K562 (cell line): Measurements from ENCODE around the gene JADE3. TPM values are rescaled to one million over a fixed set of nuclear protein-coding genes. Genes with fewer than 3 reads are reported as not detected.

ENCODE experiments used
- ATAC-seq: fragments of 200-7000 bp; cut with Tn5 transposase; 3 replicates; pipeline ENCODE4 v1.9.1; 2020; ENCODE audit warnings: moderate library complexity
- BruUV-seq: library from RNA; stranded (reverse); fragments of 400-500 nt; replicated peaks from 2 replicates; lab custom pipeline; 2021; lab: Mats Ljungman, UMichigan
- CTCF ChIA-PET: fragments of 300-600 bp; formaldehyde crosslinking; extraction: SDS; loops from one replicate; lab custom pipeline; 2021; ENCODE audit warnings: low intra/inter-chr PET ratio; lab: Yijun Ruan, JAX
- POLR2A ChIA-PET: fragments of 300-600, 350-650 bp; sonication (Branson Sonifier 250); formaldehyde crosslinking; extraction: SDS; loops from one replicate; lab custom pipeline; 2021; ENCODE audit warnings: antibody characterized with exemption, inconsistent platforms; lab: Yijun Ruan, JAX
- DNase-seq, 4 experiments: peaks; one replicate each; pipeline versions ENCODE4 v3.0.0 to v3.0.0-alpha.2; 2011 to 2018; ENCODE audit warnings: low spot score in 3 of 4, mixed read lengths in 3 of 4; ENCODE audit errors: extremely low read depth in 1 of 4
- FAIRE-seq: peaks from 2 replicates; lab custom pipeline; 2011; peaks lifted over from hg19 to GRCh38; lab: Jason Lieb, UNC
- H2AFZ ChIP-seq: 2 replicates; pipeline ENCODE4 v1.6.0; 2011; ENCODE audit warnings: low read depth, low read length, control low read depth, inconsistent platforms
- H3K27ac ChIP-seq: fragments of 200-600 bp; 3 replicates; pipeline ENCODE4 v1.8.0; 2011; ENCODE audit warnings: low read depth, mild to moderate bottlenecking, control low read depth, inconsistent platforms, low read length, moderate library complexity, mixed read lengths; ENCODE audit errors: extremely low read depth
- H3K27me3 ChIP-seq, 2 experiments: fragments of 300-600 bp in 1 of 2; 2 replicates in 1 of 2; 3 replicates in 1 of 2; pipeline versions ENCODE4 v1.6.0 to v1.8.0; 2011; ENCODE audit warnings: inconsistent platforms in 2 of 2, low read length in 2 of 2, mild to moderate bottlenecking in 1 of 2, mixed read lengths in 1 of 2, moderate library complexity in 1 of 2; ENCODE audit not compliant: control insufficient read depth in 2 of 2, insufficient read depth in 2 of 2
- H3K36me3 ChIP-seq: fragments of 300-600 bp; 3 replicates; pipeline ENCODE4 v1.8.0; 2011; ENCODE audit warnings: mild to moderate bottlenecking, low read length, inconsistent platforms; ENCODE audit not compliant: control insufficient read depth, insufficient read depth
- H3K4me1 ChIP-seq, 2 experiments: fragments of 200-600 bp in 1 of 2; replicated peaks in 1 of 2; 2 replicates in 1 of 2; 3 replicates in 1 of 2; pipeline versions ENCODE4 v1.5.1 to v1.8.0; 2011; ENCODE audit warnings: inconsistent platforms in 2 of 2, low read length in 2 of 2, mild to moderate bottlenecking in 1 of 2, mixed read lengths in 1 of 2, moderate library complexity in 1 of 2; ENCODE audit not compliant: control insufficient read depth in 2 of 2, insufficient read depth in 2 of 2
- H3K4me2 ChIP-seq: 2 replicates; pipeline ENCODE4 v1.6.1; 2011; ENCODE audit warnings: low read length, control low read depth, inconsistent platforms, mixed read lengths; ENCODE audit not compliant: insufficient read depth
- H3K4me3 ChIP-seq: fragments of 200-600 bp; sonication (generic), shearing (Covaris generic); 2 replicates; pipeline ENCODE4 v1.5.1; 2016; ENCODE audit warnings: control low read depth, inconsistent platforms
- H3K79me2 ChIP-seq: fragments of 200-600 bp; 3 replicates; pipeline ENCODE4 v1.8.0; 2011; ENCODE audit warnings: low read length, inconsistent platforms; ENCODE audit not compliant: control insufficient read depth, insufficient read depth
- H3K9ac ChIP-seq, 2 experiments: 2 replicates each; pipeline versions ENCODE4 v1.6.0 to v1.6.1; 2011; ENCODE audit warnings: low read depth in 2 of 2, low read length in 2 of 2, control low read depth in 1 of 2, inconsistent platforms in 1 of 2, mild to moderate bottlenecking in 1 of 2, mixed read lengths in 1 of 2; ENCODE audit not compliant: insufficient read depth in 1 of 2
- H3K9me1 ChIP-seq: one replicate; pipeline ENCODE4 v1.6.0; 2011; ENCODE audit warnings: inconsistent platforms, mild to moderate bottlenecking, low read length, moderate library complexity; ENCODE audit not compliant: control insufficient read depth, insufficient read depth
- H3K9me3 ChIP-seq: replicated peaks from 2 replicates; pipeline ENCODE4 v1.5.1; 2011; ENCODE audit warnings: low read depth, low read length, inconsistent platforms; ENCODE audit not compliant: control insufficient read depth, insufficient read depth
- H4K20me1 ChIP-seq: replicated peaks from 2 replicates; pipeline ENCODE4 v1.6.1; 2011; ENCODE audit warnings: low read length, inconsistent platforms, mixed read lengths; ENCODE audit not compliant: control insufficient read depth, insufficient read depth
- DEAF1 ChIP-seq: fragments of 450-650 bp; formaldehyde crosslinking; IDR thresholded peaks from 2 replicates; pipeline ENCODE4 v1.4.0; 2020; ENCODE audit warnings: mild to moderate bottlenecking, moderate library complexity
- DPF2 ChIP-seq: fragments of 450-650 bp; IDR thresholded peaks from 2 replicates; pipeline ENCODE4 v1.6.1; 2016
- ERF ChIP-seq: fragments of 450-650 bp; formaldehyde crosslinking; IDR thresholded peaks from 2 replicates; pipeline ENCODE4 v1.4.0; 2020; ENCODE audit warnings: mild to moderate bottlenecking, mixed read lengths
- FOXA1 ChIP-seq: fragments of 450-650 bp; IDR thresholded peaks from 2 replicates; pipeline ENCODE4 v1.6.1; 2016; ENCODE audit warnings: mild to moderate bottlenecking, borderline replicate concordance
- FOXA3 ChIP-seq, 2 experiments: fragments of 450-650 bp in 1 of 2; sonication (generic) in 1 of 2; formaldehyde crosslinking; IDR thresholded peaks in 1 of 2; conservative IDR thresholded peaks in 1 of 2; 2 replicates each; pipeline versions ENCODE4 v1.4.0 to v1.8.0; 2020 to 2022; ENCODE audit warnings: mild to moderate bottlenecking in 2 of 2, missing genetic modification reagents in 1 of 2
- HMG20A ChIP-seq: fragments of 450-650 bp; formaldehyde crosslinking; conservative IDR thresholded peaks from 2 replicates; pipeline ENCODE4 v1.4.0; 2020; ENCODE audit warnings: mild to moderate bottlenecking, mixed read lengths
- IRF9 ChIP-seq: fragments of 450-650 bp; IDR thresholded peaks from 2 replicates; pipeline ENCODE4 v1.6.1; 2016; ENCODE audit warnings: missing biosample characterization, missing genetic modification characterization
- JUND ChIP-seq, 2 experiments: IDR thresholded peaks; 2 replicates in 1 of 2; 3 replicates in 1 of 2; pipeline ENCODE4 v1.6.1; 2011; ENCODE audit warnings: borderline replicate concordance in 2 of 2, low read depth in 2 of 2, low read length in 2 of 2, improper control_type of control experiment in 1 of 2, missing biosample characterization in 1 of 2, missing genetic modification characterization in 1 of 2, missing genetic modification reagents in 1 of 2
- MNT ChIP-seq, 2 experiments: fragments of 450-650 bp; conservative IDR thresholded peaks; 2 replicates each; pipeline ENCODE4 v1.6.1; 2017; ENCODE audit warnings: mild to moderate bottlenecking in 2 of 2, moderate library complexity in 2 of 2
- MTA1 ChIP-seq: fragments of 450-650 bp; IDR thresholded peaks from 2 replicates; pipeline ENCODE4 v1.6.1; 2017; ENCODE audit warnings: borderline replicate concordance
- RBM15 ChIP-seq: fragments of 200-400 bp; formaldehyde crosslinking; IDR thresholded peaks from 2 replicates; pipeline ENCODE4 v1.6.1; 2018; ENCODE audit warnings: mild to moderate bottlenecking, low read length, moderate library complexity; ENCODE audit not compliant: insufficient read depth
- RBM22 ChIP-seq: fragments of 200-400 bp; formaldehyde crosslinking; IDR thresholded peaks from 2 replicates; pipeline ENCODE4 v1.6.1; 2018; ENCODE audit warnings: low read length, low read depth; ENCODE audit not compliant: poor library complexity, severe bottlenecking
- SOX6 ChIP-seq: fragments of 450-650 bp; IDR thresholded peaks from 2 replicates; pipeline ENCODE4 v1.6.1; 2014; ENCODE audit warnings: mild to moderate bottlenecking
- TAF1 ChIP-seq: IDR thresholded peaks from 2 replicates; pipeline ENCODE4 v1.6.1; 2011; ENCODE audit warnings: mild to moderate bottlenecking, low read length, moderate library complexity; ENCODE audit not compliant: insufficient read depth, control insufficient read depth, severe bottlenecking; ENCODE audit errors: extremely low read depth
- TCF3 ChIP-seq: sonication (generic); formaldehyde crosslinking; IDR thresholded peaks from 2 replicates; pipeline ENCODE4 v1.4.0; 2020; ENCODE audit warnings: mild to moderate bottlenecking, missing genetic modification reagents
- ZBED1 ChIP-seq: IDR thresholded peaks from 2 replicates; pipeline ENCODE4 v1.6.1; 2014
- ZNF165 ChIP-seq: fragments of 250-450 bp; sonication (Bioruptor Pico); IDR thresholded peaks from 2 replicates; pipeline ENCODE4 v1.4.0; 2020; ENCODE audit warnings: borderline replicate concordance
- ZNF224 ChIP-seq: sonication (generic); formaldehyde crosslinking; IDR thresholded peaks from 2 replicates; pipeline ENCODE4 v1.8.0; 2022; ENCODE audit warnings: mild to moderate bottlenecking, missing genetic modification reagents
- WGBS: fragments of 100-300 bp; shearing (Covaris generic); methylation state at CpG from one replicate; pipeline ENCODE4 v1.1.6; 2016; ENCODE audit warnings: low coverage, mixed read lengths; ENCODE audit not compliant: insufficient coverage; ENCODE audit errors: missing lambda C conversion rate; 5-methylcytosine and 5-hydroxymethylcytosine counted together
- in situ Hi-C: fragments of 300-500 bp; cut with MboI; formaldehyde crosslinking; loops from 4 replicates; pipeline ENCODE4 v1.15.0; 2018; ENCODE audit warnings: inconsistent platforms, mixed read lengths
- intact Hi-C: fragments of 100-400 bp; cut with micrococcal nuclease; formaldehyde crosslinking; loops from 2 replicates; pipeline ENCODE4 v1.14.2; 2022
- polyA plus RNA-seq, 8 experiments: library from polyadenylated mRNA; depleted of rRNA in 4 of 8; stranded (reverse) in 5 of 8; unstranded in 3 of 8; fragments of >200 nt; fragmentation: Nextera tagmentation in 2 of 8; fragmentation: Illumina TruSeq in 1 of 8; extraction: Ambion mirVana in 2 of 8; extraction: Trizol in 1 of 8; gene quantifications; 2 replicates each; pipeline versions ENCODE4 v1.2.1 to v1.2.3, GENCODE V29; 2011 to 2014; ENCODE audit warnings: inconsistent platforms in 1 of 8, missing spikeins in 1 of 8
- total RNA-seq, 7 experiments: library from RNA; depleted of rRNA in 6 of 7; stranded (reverse); fragments of >200 nt in 6 of 7; fragmentation: Illumina TruSeq in 2 of 7; extraction: Trizol in 2 of 7; gene quantifications; 2 replicates each; pipeline versions ENCODE4 v1.2.1 to v1.2.3, GENCODE V29; 2011 to 2021; ENCODE audit warnings: low replicate concordance in 1 of 7

The JADE3 gene
- total and polyA plus RNA-seq, 9 of the 15 experiments (the other 6 are each of a cell fraction or from before 2014, with no cell fraction given), result 2.6 to 10.0 (median 7.0) TPM

GRCh38 chrX:47059142-47059874, 147.1 kb downstream of the JADE3 start:
- DNase-seq (peak in 1 of 4 experiments; percentile 20), FAIRE-seq (peak; percentile 56), ATAC-seq (peak; percentile 34; the same call in 1 of the 3 replicates)
- Histone ChIP-seq H3K4me2 (no peak overlapping the region), H3K4me1 (peaks cover 0 to 3% of the 10 kb centered on the region in 2 experiments; a peak in 1 of 5 replicates), H3K9me1 (no peaks in the 10 kb centered on the region), H3K9me3 (no peaks in the 10 kb centered on the region), H3K36me3 (no peaks in the 10 kb centered on the region), H3K79me2 (no peaks in the 10 kb centered on the region), H3K4me3 (no peak overlapping the region), H4K20me1 (no peaks in the 10 kb centered on the region), H3K27me3 (0 out of 5 replicates have a peak, but pooled peaks cover 0 to 4% of the 10 kb centered on the region in 2 experiments), H3K27ac (no peak overlapping the region), H2AFZ (no peak overlapping the region), H3K9ac (no peak overlapping the region)
- WGBS, result 8% methylated on average over 1 of the region's 1 CpG
- in situ Hi-C loops, result no loop called here
- ChIA-PET POLR2A (interaction anchor here (0.7 kb wide), 1 partner anchor 9 kb away, joined by 4 read pairs; no protein-coding TSS in a partner anchor), CTCF (no interaction called here)
- intact Hi-C loops, result no loop called here
- BruUV-seq, result no TSS peak
- TF ChIP-seq RBM15 (no peak), FOXA1 (no peak), MTA1 (no peak), ZNF165 (CRISPR knock-in tag) (no peak), HMG20A (CRISPR knock-in tag) (no peak), TCF3 (CRISPR knock-in tag) (peak; percentile 31), MNT (conservative IDR thresholded peaks at IDR 0.05) (no peak), DEAF1 (no peak), SOX6 (0 out of 2 replicates have a peak, but pooled peaks have one; percentile 19), FOXA3 (CRISPR knock-in tag; conservative IDR thresholded peaks at IDR 0.05 in 1 of 2, IDR thresholded peaks at IDR 0.05 in 1 of 2) (peak in 1 of 2 experiments; percentile 33; a peak in 1 of 4 replicates), IRF9 (tag) (no peak), DPF2 (no peak), ZBED1 (no peak), RBM22 (no peak), ERF (CRISPR knock-in tag) (no peak), JUND (IDR thresholded peaks at IDR 0.05; ENCODE audit: borderline replicate concordance, low read depth, low read length) (no peak), JUND (tag; IDR thresholded peaks at IDR 0.05; ENCODE audit: borderline replicate concordance, low read depth, low read length) (no peak), ZNF224 (CRISPR knock-in tag) (no peak), TAF1 (no peak)
